CD4-positive, alpha-beta T cell treated with Interleukin-4 for 4 hours (primary cell): Measurements from ENCODE around the gene COL4A5.
"Not testable (repeated sequence)": the region's sequence is repeated elsewhere in the genome, so short reads cannot be mapped to it uniquely, and the experiment has no call there.

Source experiments
- DNase-seq: peaks from one replicate; pipeline ENCODE4 v3.0.0-alpha.2; 2020

COL4A5 gene

GRCh38 chrX:108439426-108439942, at the start of gene COL4A5:
TSS of gene COL4A5 (plus strand) at chrX:108439838. CDS start at chrX:108440126, 288 bp downstream.
- no peak for DNase-seq

GRCh38 chrX:108390976-108391717, 48.5 kb upstream of the COL4A5 start:
- not testable (repeated sequence) for DNase-seq

- no peak for DNase-seq
These were observed 43.3 kb upstream of the COL4A5 start for GRCh38 chrX:108396188-108396891.

- DNase-seq, result no peak
These were observed 42.7 kb upstream of the COL4A5 start for GRCh38 chrX:108396986-108397385.

GRCh38 chrX:108397627-108398391, 41.8 kb upstream of the COL4A5 start:
- no peak for DNase-seq

- DNase-seq, result no peak
These were observed 40.0 kb upstream of the COL4A5 start for GRCh38 chrX:108399418-108400165.

GRCh38 chrX:108412783-108413182, 26.9 kb upstream of the COL4A5 start:
- no peak for DNase-seq

- DNase-seq, result no peak
These were observed 24.5 kb upstream of the COL4A5 start for GRCh38 chrX:108415146-108415545.

GRCh38 chrX:108415891-108416290, 23.7 kb upstream of the COL4A5 start:
- DNase-seq, result no peak

- no peak for DNase-seq
These were observed 22.4 kb upstream of the COL4A5 start for GRCh38 chrX:108417257-108417656.

GRCh38 chrX:108419401-108419800, 20.2 kb upstream of the COL4A5 start:
- no peak for DNase-seq

GRCh38 chrX:108420481-108420880, 19.2 kb upstream of the COL4A5 start:
- DNase-seq, result no peak

GRCh38 chrX:108426262-108426661, 13.4 kb upstream of the COL4A5 start:
- no peak for DNase-seq

- DNase-seq, result no peak
These were observed 4.4 kb upstream of the COL4A5 start for GRCh38 chrX:108435261-108435660.

- DNase-seq, result no peak
These were observed 2.1 kb upstream of the COL4A5 start for GRCh38 chrX:108437349-108438109.

- DNase-seq, result no peak
These were observed 1.5 kb upstream of the COL4A5 start, which contains the start of gene COL4A6 for GRCh38 chrX:108438110-108438623. TSS of gene COL4A6 (minus strand) at chrX:108438422. CDS start at chrX:108438196, 226 bp downstream.

- no peak for DNase-seq
These were observed 491 bp downstream of the COL4A5 start for GRCh38 chrX:108439961-108440696.

- DNase-seq, result no peak
These were observed 3.3 kb downstream of the COL4A5 start for GRCh38 chrX:108442901-108443464.

- no peak for DNase-seq
These were observed 7.7 kb downstream of the COL4A5 start for GRCh38 chrX:108447303-108447702.

- DNase-seq, result no peak
These were observed 14.2 kb downstream of the COL4A5 start for GRCh38 chrX:108453841-108454240.
